Glutamatergic neuron (in vitro differentiated cells): ENCODE data around the gene UNC93A. TPM values are rescaled to one million over a fixed set of nuclear protein-coding genes. Genes with fewer than 3 reads are reported as not detected.

Source experiments
- DNase-seq: peaks from one replicate; pipeline ENCODE4 v3.0.0; 2022
- H3K27ac Mint-ChIP-seq: one replicate; pipeline ENCODE4 v1.8.0; 2020; ENCODE audit warnings: mild to moderate bottlenecking, mixed read lengths, inconsistent platforms; ENCODE audit not compliant: unreplicated experiment
- H3K27me3 Mint-ChIP-seq: one replicate; pipeline ENCODE4 v1.8.0; 2020; ENCODE audit warnings: mild to moderate bottlenecking, moderate library complexity, mixed read lengths, inconsistent platforms; ENCODE audit not compliant: unreplicated experiment
- H3K36me3 Mint-ChIP-seq: one replicate; pipeline ENCODE4 v1.8.0; 2020; ENCODE audit warnings: mild to moderate bottlenecking, mixed read lengths, inconsistent platforms; ENCODE audit not compliant: unreplicated experiment
- H3K4me1 Mint-ChIP-seq: one replicate; pipeline ENCODE4 v1.8.0; 2020; ENCODE audit warnings: mild to moderate bottlenecking, low read depth, mixed read lengths, inconsistent platforms; ENCODE audit not compliant: unreplicated experiment
- H3K4me3 Mint-ChIP-seq: one replicate; pipeline ENCODE4 v1.8.0; 2020; ENCODE audit warnings: mild to moderate bottlenecking, mixed read lengths, inconsistent platforms; ENCODE audit not compliant: unreplicated experiment
- H3K9me3 Mint-ChIP-seq: one replicate; pipeline ENCODE4 v1.8.0; 2020; ENCODE audit warnings: mild to moderate bottlenecking, moderate library complexity, mixed read lengths, inconsistent platforms; ENCODE audit not compliant: unreplicated experiment
- total RNA-seq: library from RNA; stranded (reverse); fragmentation: NEBNext Ultra II Directional; extraction: Animal tissue kit (Norgen Biotek cat#: 25700); gene quantifications from one replicate; pipeline ENCODE4 v1.2.1, GENCODE V29; 2021; ENCODE audit not compliant: unreplicated experiment
- TF ChIP-seq, protein P1 (sequence below): fragments of 200-600 bp; sonication (generic); IDR thresholded peaks from one replicate; pipeline ENCODE4 v1.5.0; 2021; ENCODE audit not compliant: partially characterized antibody, unreplicated experiment

The UNC93A gene
- total RNA-seq, 1 donor from 2014 or later = not detected

DNA sequence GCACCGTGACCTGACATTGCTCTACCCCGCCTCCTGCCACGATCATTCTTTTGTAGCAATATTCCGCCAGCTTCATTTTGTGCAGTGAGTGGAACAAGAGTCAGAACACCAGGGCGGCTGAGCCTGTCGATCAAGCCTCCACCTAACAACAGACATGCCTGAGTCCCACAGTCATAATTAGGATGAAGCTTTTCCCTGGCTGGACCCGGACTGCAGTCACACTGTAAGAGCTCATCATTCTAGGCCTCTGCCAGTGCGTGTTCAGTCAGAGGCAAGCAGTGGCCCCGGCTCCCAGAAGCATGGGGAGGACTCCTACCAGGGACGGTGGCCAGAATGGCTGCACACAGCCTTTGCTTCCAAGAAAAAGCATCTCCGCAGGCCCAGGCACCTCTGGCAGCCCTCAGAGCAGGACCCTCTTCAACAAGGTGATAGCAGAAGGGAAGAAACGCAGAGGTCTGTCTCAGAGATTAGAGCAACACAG lies 23.2 kb upstream of the UNC93A start:
- Mint-ChIP-seq H3K9me3 (peaks cover 3% of the 10 kb centered on the region), H3K4me1 (peaks cover 14% of the 10 kb centered on the region), H3K27me3 (peaks cover 6% of the 10 kb centered on the region), H3K4me3 (no peak overlapping the region), H3K36me3 (no peaks in the 10 kb centered on the region), H3K27ac (no peak overlapping the region)
- TF ChIP-seq, protein P1, sequence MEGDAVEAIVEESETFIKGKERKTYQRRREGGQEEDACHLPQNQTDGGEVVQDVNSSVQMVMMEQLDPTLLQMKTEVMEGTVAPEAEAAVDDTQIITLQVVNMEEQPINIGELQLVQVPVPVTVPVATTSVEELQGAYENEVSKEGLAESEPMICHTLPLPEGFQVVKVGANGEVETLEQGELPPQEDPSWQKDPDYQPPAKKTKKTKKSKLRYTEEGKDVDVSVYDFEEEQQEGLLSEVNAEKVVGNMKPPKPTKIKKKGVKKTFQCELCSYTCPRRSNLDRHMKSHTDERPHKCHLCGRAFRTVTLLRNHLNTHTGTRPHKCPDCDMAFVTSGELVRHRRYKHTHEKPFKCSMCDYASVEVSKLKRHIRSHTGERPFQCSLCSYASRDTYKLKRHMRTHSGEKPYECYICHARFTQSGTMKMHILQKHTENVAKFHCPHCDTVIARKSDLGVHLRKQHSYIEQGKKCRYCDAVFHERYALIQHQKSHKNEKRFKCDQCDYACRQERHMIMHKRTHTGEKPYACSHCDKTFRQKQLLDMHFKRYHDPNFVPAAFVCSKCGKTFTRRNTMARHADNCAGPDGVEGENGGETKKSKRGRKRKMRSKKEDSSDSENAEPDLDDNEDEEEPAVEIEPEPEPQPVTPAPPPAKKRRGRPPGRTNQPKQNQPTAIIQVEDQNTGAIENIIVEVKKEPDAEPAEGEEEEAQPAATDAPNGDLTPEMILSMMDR = no peak
- no peak for DNase-seq

DNA sequence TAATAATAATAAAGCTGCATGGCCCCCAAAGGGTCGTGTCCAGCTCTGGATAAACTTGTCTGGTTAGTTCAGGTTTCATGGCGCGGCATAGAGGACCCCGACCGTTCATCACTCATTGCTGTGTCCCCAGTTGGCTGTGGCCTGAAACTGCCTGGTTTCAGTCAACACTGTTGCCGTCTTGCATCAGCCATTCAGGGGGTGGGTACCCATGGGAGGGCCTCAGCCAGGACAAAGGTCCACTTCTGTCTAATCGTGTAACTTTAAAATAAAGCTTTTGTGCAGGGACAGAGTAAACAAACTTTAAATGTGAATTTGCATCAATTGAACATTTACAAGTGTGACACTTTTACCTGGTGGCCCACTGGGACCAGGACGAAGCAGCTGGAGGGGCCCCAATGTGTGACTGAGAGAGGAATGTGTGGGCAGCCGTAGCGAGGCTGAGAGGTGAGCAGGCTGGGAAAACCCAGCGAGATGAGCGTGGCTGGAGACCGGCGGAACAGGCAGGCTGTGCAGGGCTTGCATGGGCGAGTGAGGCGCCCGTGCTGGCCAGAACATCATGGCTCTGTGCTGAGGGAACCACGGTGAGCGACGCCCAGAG lies 22.3 kb upstream of the UNC93A start:
- H3K4me3 Mint-ChIP-seq = no peak overlapping the region
- H3K27ac Mint-ChIP-seq = no peak overlapping the region
- H3K36me3 Mint-ChIP-seq = no peaks in the 10 kb centered on the region
- peaks cover 17% of the 10 kb centered on the region for H3K4me1 Mint-ChIP-seq
- no peak for DNase-seq
- H3K27me3 Mint-ChIP-seq = peaks cover 6% of the 10 kb centered on the region
- TF ChIP-seq, protein P1 = no peak
- peaks cover 3% of the 10 kb centered on the region for H3K9me3 Mint-ChIP-seq

DNA sequence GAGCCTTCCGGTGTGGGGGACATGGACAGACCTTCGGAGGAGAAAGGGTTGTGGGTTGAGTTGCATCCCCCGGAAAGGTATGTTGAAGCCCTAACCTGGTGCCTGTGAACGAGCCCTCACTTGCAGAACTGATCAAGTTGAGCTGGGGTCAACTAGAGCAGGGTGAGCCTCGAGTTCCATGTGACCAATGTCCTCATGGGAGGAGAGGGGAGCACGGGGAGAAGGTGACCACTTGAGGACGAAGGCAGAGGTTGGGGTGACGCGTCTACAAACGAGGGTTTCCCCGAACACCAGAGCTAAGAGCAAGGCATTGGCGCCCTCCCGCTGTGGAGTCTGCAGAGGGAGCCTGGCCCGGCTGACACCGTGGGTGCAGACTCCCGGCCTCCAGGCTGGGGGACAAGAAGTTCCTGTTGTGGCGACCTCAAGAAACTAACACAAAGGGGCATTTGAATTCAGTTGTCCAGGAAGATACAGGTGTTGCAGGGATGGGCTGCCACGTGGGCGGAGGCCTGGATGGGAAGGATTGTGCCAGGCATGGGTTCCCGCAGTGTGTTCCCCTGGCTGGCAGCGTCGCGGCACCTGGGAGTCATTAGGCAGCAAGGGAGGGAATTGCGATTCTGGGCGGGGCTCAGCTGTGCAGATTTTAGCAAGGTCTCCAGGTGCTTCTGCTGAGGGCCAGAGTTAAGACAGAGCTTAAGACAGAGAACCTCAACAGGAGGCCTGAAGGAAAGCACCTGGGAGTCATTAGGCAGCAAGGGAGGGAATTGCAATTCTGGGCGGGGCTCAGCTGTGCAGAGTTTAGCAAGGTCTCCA lies 20.4 kb upstream of the UNC93A start:
- Mint-ChIP-seq H3K4me3 (no peak overlapping the region), H3K27me3 (peaks cover 4% of the 10 kb centered on the region)
- TF ChIP-seq, protein P1 = no peak

DNA sequence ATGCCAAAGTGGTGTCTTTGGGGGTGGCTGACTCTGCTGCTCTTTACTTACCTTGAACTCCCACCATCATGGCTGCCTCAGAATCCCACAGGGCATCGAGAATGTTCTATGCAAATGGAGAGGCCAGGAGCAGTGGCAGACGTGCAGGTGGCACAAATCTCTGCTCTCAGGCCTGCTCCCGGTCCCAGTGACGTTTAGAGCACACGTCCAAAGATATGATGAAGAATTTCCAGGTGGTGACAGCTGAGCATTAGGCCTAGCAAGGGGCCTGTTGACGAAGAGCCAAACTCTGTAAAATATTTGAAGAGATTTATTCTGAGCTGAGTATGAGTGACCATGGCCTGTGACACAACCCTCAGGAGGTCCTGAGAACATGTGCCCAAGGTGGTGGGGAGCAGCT lies 19.0 kb upstream of the UNC93A start:
- DNase-seq = no peak
- Mint-ChIP-seq H3K27ac (no peak overlapping the region), H3K4me3 (no peak overlapping the region), H3K9me3 (peaks cover 1% of the 10 kb centered on the region), H3K27me3 (peaks cover 5% of the 10 kb centered on the region), H3K4me1 (peaks cover 9% of the 10 kb centered on the region), H3K36me3 (no peaks in the 10 kb centered on the region)
- TF ChIP-seq, protein P1 = no peak

More for the DNA sequence above, 20.4 kb upstream of the UNC93A start:
- peaks cover 1% of the 10 kb centered on the region for H3K9me3 Mint-ChIP-seq
- peaks cover 11% of the 10 kb centered on the region for H3K4me1 Mint-ChIP-seq
- no peaks in the 10 kb centered on the region for H3K36me3 Mint-ChIP-seq
- no peak for DNase-seq
- H3K27ac Mint-ChIP-seq = no peak overlapping the region
